A549 (cell line): Measurements from ENCODE around the gene LRFN5.

Source experiments
- JUN ChIP-seq, 2 experiments: fragments of >200 bp; sonication (Bioruptor Twin); formaldehyde crosslinking; IDR thresholded peaks; 2 replicates in 1 of 2; 3 replicates in 1 of 2; pipeline ENCODE4 v1.6.1; 2016 to 2017
- POLR2A ChIP-seq: IDR thresholded peaks from 2 replicates; pipeline ENCODE4 v1.6.1; 2012; ENCODE audit warnings: mild to moderate bottlenecking, low read length
- RCOR1 ChIP-seq: fragments of 150-350 bp; IDR thresholded peaks from 2 replicates; pipeline ENCODE4 v1.6.1; 2014; ENCODE audit warnings: antibody characterized with exemption, low read length, low read depth
- TF ChIP-seq, protein P1 (sequence below): fragments of >200 bp; sonication (Bioruptor Twin); formaldehyde crosslinking; IDR thresholded peaks from 3 replicates; pipeline ENCODE4 v1.5.1; 2016

DNA sequence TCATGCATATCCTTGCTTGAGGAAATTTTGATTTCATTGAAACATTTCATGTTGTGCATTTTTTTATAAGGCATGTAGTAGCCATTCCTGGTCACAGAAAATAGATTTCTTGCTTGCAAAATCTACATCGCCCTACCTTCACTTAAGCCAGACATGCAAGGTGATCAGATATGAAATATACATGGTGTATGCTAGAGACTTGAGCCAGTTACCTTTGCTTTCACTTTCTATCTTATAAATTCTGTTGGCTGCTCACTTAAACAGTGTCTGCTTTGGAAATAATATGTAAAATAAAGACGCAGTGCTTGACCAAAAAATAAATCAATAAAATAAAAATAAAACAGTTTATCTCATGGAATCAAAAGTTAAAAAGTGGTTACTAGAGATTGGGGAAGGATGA lies 136.5 kb downstream of the LRFN5 start:
- TF ChIP-seq RCOR1 (no peak), JUN (IDR thresholded peaks at IDR 0.05) (no peak), POLR2A (no peak)
- TF ChIP-seq, protein P1, sequence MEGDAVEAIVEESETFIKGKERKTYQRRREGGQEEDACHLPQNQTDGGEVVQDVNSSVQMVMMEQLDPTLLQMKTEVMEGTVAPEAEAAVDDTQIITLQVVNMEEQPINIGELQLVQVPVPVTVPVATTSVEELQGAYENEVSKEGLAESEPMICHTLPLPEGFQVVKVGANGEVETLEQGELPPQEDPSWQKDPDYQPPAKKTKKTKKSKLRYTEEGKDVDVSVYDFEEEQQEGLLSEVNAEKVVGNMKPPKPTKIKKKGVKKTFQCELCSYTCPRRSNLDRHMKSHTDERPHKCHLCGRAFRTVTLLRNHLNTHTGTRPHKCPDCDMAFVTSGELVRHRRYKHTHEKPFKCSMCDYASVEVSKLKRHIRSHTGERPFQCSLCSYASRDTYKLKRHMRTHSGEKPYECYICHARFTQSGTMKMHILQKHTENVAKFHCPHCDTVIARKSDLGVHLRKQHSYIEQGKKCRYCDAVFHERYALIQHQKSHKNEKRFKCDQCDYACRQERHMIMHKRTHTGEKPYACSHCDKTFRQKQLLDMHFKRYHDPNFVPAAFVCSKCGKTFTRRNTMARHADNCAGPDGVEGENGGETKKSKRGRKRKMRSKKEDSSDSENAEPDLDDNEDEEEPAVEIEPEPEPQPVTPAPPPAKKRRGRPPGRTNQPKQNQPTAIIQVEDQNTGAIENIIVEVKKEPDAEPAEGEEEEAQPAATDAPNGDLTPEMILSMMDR = no peak
